ENCODE measurements around the gene GIMAP7. TPM values are rescaled to one million over a fixed set of nuclear protein-coding genes. Genes with fewer than 3 reads are reported as not detected.
A peak's percentile ranks its signal among the peaks of the same experiment; 100 is the strongest.
"Not testable (repeated sequence)": the region's sequence is repeated elsewhere in the genome, so short reads cannot be mapped to it uniquely, and the experiment has no call there.

The GIMAP7 gene
- total RNA-seq, 3 donors from 2014 or later (not counting 1 experiment from before 2014, with no cell fraction given) = 66.3 to 100 (median 67.6) TPM

DNA sequence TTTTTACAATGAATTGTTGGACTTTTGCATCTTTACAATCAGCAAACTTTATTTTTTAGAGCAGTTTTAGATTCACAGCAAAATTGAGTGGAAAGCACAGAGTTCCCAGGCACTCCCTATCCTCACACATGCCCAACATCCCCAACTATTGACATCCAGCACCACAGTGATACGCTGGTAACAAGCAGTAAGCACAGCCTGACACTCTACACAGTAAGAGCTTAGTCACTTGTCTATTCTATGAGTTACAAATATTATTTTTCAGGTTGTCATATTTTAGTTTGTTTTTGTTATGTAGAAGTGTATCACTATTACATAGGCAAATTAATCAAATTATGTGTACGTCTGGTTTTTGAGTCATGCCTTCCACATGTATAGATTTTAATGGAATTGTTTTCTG is 27.0 kb upstream of the GIMAP7 start:
- TF ChIP-seq, protein P1, sequence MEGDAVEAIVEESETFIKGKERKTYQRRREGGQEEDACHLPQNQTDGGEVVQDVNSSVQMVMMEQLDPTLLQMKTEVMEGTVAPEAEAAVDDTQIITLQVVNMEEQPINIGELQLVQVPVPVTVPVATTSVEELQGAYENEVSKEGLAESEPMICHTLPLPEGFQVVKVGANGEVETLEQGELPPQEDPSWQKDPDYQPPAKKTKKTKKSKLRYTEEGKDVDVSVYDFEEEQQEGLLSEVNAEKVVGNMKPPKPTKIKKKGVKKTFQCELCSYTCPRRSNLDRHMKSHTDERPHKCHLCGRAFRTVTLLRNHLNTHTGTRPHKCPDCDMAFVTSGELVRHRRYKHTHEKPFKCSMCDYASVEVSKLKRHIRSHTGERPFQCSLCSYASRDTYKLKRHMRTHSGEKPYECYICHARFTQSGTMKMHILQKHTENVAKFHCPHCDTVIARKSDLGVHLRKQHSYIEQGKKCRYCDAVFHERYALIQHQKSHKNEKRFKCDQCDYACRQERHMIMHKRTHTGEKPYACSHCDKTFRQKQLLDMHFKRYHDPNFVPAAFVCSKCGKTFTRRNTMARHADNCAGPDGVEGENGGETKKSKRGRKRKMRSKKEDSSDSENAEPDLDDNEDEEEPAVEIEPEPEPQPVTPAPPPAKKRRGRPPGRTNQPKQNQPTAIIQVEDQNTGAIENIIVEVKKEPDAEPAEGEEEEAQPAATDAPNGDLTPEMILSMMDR (IDR thresholded peaks at IDR 0.05) = no peak
- Histone ChIP-seq H3K36me3 (ENCODE audit: control insufficient read depth, insufficient read depth, low read length) (no peaks in the 10 kb centered on the region), H3K4me1 (ENCODE audit: control insufficient read depth, insufficient read depth, low read length) (peaks cover 5% of the 10 kb centered on the region), H3K9me3 (ENCODE audit: control insufficient read depth, insufficient read depth, low read length) (no peaks in the 10 kb centered on the region), H3K4me3 (ENCODE audit: low read length) (no peak overlapping the region), H3K27me3 (ENCODE audit: control insufficient read depth, insufficient read depth, low read length) (no peaks in the 10 kb centered on the region), H3K27ac (ENCODE audit: low read length) (no peak overlapping the region)
- Mint-ChIP-seq H3K27me3 (ENCODE audit: low read depth in 2 of 2) (no peaks in the 10 kb centered on the region), H3K4me3 (no peak overlapping the region), H3K4me1 (peaks cover 44 to 65% of the 10 kb centered on the region in 2 donors), H3K36me3 (no peaks in the 10 kb centered on the region), H3K27ac (peak overlapping the region; percentile 35 to 82), H3K9me3 (peaks cover 0 to 4% of the 10 kb centered on the region in 2 donors)
- ATAC-seq (no peak), DNase-seq (no peak)
- intact Hi-C loops (cut with micrococcal nuclease) = no loop called here
- WGBS (ENCODE audit: insufficient coverage) = no CpG with 5 or more reads among the region's 2 CpGs

DNA sequence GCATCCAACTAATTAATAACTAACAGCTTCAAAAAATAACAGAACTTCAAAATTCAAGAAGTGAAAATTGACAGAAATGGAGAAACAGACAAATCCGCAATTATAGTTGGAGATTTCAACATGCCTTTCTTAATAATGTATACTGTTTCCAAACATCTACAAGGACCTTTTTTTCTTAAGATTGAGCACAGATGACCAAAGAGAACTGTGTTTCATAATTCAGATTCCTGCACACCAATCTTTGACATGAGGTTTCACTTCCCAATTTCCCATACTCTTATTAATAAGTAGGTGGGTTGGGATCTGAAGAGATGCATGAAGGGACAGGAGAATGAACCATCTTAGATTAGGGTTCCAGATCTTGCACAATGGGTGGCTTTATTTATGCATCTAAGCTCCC is 24.9 kb upstream of the GIMAP7 start:
- no peak for ATAC-seq
- no peak overlapping the region for H3K27ac ChIP-seq (ENCODE audit: low read length)
- H3K4me1 ChIP-seq (ENCODE audit: control insufficient read depth, insufficient read depth, low read length) = no peaks in the 10 kb centered on the region
- no peak for DNase-seq
- Mint-ChIP-seq H3K4me1 (peaks cover 23 to 45% of the 10 kb centered on the region in 2 donors), H3K27ac (no peak overlapping the region), H3K36me3 (no peaks in the 10 kb centered on the region), H3K9me3 (peaks cover 0 to 4% of the 10 kb centered on the region in 2 donors), H3K27me3 (ENCODE audit: low read depth in 2 of 2) (no peaks in the 10 kb centered on the region), H3K4me3 (no peak overlapping the region)
- H3K27me3 ChIP-seq (ENCODE audit: control insufficient read depth, insufficient read depth, low read length) = no peaks in the 10 kb centered on the region
- intact Hi-C loops (cut with micrococcal nuclease) = no loop called here
- no peaks in the 10 kb centered on the region for H3K36me3 ChIP-seq (ENCODE audit: control insufficient read depth, insufficient read depth, low read length)
- 100% methylated on average over 1 of the region's 1 CpG for WGBS (ENCODE audit: insufficient coverage)
- no peak overlapping the region for H3K4me3 ChIP-seq (ENCODE audit: low read length)
- TF ChIP-seq, protein P1 (IDR thresholded peaks at IDR 0.05) = no peak
- no peaks in the 10 kb centered on the region for H3K9me3 ChIP-seq (ENCODE audit: control insufficient read depth, insufficient read depth, low read length)

DNA sequence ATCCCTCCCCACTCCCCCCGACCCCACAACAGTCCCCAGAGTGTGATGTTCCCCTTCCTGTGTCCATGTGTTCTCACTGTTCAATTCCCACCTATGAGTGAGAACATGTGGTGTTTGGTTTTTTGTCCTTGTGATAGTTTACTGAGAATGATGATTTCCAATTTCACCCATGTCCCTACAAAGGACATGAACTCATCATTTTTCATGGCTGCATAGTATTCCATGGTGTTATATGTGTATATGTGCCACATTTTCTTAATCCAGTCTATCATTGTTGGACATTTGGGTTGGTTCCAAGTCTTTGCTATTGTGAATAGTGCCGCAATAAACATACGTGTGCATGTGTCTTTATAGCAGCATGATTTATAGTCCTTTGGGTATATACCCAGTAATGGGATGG is 21.2 kb upstream of the GIMAP7 start:
- H3K4me3 ChIP-seq (ENCODE audit: low read length); H3K27me3 Mint-ChIP-seq (ENCODE audit: low read depth in 2 of 2); ATAC-seq; H3K9me3 Mint-ChIP-seq; H3K36me3 ChIP-seq (ENCODE audit: control insufficient read depth, insufficient read depth, low read length); H3K27ac Mint-ChIP-seq; H3K4me1 ChIP-seq (ENCODE audit: control insufficient read depth, insufficient read depth, low read length); DNase-seq; H3K9me3 ChIP-seq (ENCODE audit: control insufficient read depth, insufficient read depth, low read length); H3K4me3 Mint-ChIP-seq; intact Hi-C loops (cut with micrococcal nuclease); H3K27ac ChIP-seq (ENCODE audit: low read length); H3K27me3 ChIP-seq (ENCODE audit: control insufficient read depth, insufficient read depth, low read length): not testable (repeated sequence)
- peaks cover 15% of the 10 kb centered on the region for H3K36me3 Mint-ChIP-seq
- peaks cover 5 to 26% of the 10 kb centered on the region in 2 donors for H3K4me1 Mint-ChIP-seq
- no CpG with 5 or more reads among the region's 3 CpGs for WGBS (ENCODE audit: insufficient coverage)

DNA sequence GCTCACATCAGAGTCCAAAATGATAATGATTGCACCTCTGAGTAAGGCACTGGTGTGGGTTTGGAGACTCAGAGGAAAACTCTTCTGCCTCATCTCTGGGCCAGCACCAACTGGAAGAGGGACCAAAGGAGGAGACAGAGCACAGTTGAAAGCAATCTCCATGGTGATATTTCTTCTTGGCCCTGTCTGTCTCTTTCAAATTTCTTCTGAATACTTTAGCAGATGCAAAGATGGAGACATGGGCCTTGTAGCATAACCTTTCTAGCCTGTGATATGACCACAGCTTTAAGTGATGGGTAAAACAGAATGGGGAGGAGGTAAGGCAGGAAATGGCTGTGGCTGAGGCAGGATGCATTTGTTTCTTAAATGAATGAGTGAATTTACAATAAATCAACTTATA is 12.2 kb upstream of the GIMAP7 start:
- Histone ChIP-seq H3K4me1 (ENCODE audit: control insufficient read depth, insufficient read depth, low read length) (peaks cover 41% of the 10 kb centered on the region), H3K27ac (ENCODE audit: low read length) (peak overlapping the region; percentile 75), H3K27me3 (ENCODE audit: control insufficient read depth, insufficient read depth, low read length) (no peaks in the 10 kb centered on the region), H3K4me3 (ENCODE audit: low read length) (no peak overlapping the region), H3K36me3 (ENCODE audit: control insufficient read depth, insufficient read depth, low read length) (no peaks in the 10 kb centered on the region), H3K9me3 (ENCODE audit: control insufficient read depth, insufficient read depth, low read length) (no peaks in the 10 kb centered on the region)
- peak in 1 of 2 donors; percentile 73 for DNase-seq
- H3K9me3 Mint-ChIP-seq = peaks cover 5 to 12% of the 10 kb centered on the region in 2 donors
- intact Hi-C loops (cut with micrococcal nuclease) = no loop called here
- H3K4me1 Mint-ChIP-seq = peaks cover 76 to 79% of the 10 kb centered on the region in 2 donors
- ATAC-seq = peak; percentile 73 to 87 (median 78)
- TF ChIP-seq, protein P1 (IDR thresholded peaks at IDR 0.05) = no peak
- H3K27ac Mint-ChIP-seq = peak overlapping the region; percentile 87
- no peaks in the 10 kb centered on the region for H3K27me3 Mint-ChIP-seq (ENCODE audit: low read depth in 2 of 2)
- H3K36me3 Mint-ChIP-seq = peaks cover 20% of the 10 kb centered on the region
- H3K4me3 Mint-ChIP-seq = peak overlapping the region; percentile 73
